GM23248 (cell line): ENCODE data around the gene JARID2.

Experiments
- EZH2 ChIP-seq: fragments of 200-600 bp; sonication (generic); IDR thresholded peaks from 2 replicates; pipeline ENCODE4 v1.6.1; 2018; ENCODE audit warnings: antibody characterized with exemption, mild to moderate bottlenecking; ENCODE audit not compliant: insufficient read depth, poor library complexity, severe bottlenecking
- EZH2phosphoT487 ChIP-seq: fragments of 200-600 bp; sonication (generic); IDR thresholded peaks from 2 replicates; pipeline ENCODE4 v1.6.1; 2018; ENCODE audit warnings: antibody characterized with exemption, moderate library complexity, mild to moderate bottlenecking, low read depth; ENCODE audit not compliant: insufficient read depth

DNA sequence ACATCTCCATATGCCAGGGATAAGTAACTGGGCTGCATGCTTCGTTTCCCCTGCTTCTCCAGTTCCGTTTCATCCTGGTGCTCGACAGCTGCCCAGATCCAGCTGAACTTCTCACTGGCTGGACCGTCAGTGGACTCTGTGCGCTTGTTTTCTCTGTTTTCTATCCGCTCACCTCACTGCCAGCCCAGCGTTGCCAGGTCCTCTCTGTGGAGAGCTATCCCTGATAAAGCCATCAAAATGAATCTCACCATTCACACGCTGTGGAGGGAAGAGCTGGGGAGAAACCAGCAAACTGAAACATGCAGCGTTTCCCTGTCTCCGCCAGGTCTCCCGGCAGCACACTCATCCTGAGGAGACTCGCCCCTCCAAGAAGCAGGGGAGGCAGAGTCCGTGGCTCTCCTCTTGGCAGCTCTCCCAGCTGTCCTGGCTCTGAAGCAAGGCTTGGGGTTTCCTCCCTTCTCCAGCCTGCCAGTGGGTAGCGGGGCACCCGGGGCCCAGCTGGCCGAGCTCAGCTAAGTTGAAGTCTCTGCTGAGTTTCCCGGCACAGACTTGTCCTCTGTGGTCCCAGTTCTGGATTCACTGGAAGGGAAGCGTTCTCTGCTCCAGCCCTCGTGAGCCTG, 256.1 kb downstream of the JARID2 start:
- TF ChIP-seq EZH2 (no peak), EZH2phosphoT487 (no peak)
